HCT116 (cell line): ENCODE measurements around the gene TRAK1. TPM values are rescaled to one million over a fixed set of nuclear protein-coding genes. Genes with fewer than 3 reads are reported as not detected.

Experiments used
- ATAC-seq: fragments of 200-7000 bp; cut with Tn5 transposase; 2 replicates; pipeline ENCODE4 v1.9.1; 2020; ENCODE audit warnings: mild to moderate bottlenecking, moderate library complexity
- BruUV-seq: library from RNA; stranded (reverse); fragments of 400-500 nt; replicated peaks from 2 replicates; lab custom pipeline; 2021; lab: Mats Ljungman, UMichigan
- CTCF ChIA-PET: fragments of 300-600 bp; sonication (Branson Sonifier 250); formaldehyde crosslinking; loops from one replicate; lab custom pipeline; 2021; ENCODE audit warnings: antibody characterized with exemption; lab: Charles Lee
- POLR2A ChIA-PET: fragments of 300-600, 350-600 bp; sonication (Branson Sonifier 250); formaldehyde crosslinking; loops from one replicate; lab custom pipeline; 2021; ENCODE audit warnings: antibody characterized with exemption; lab: Charles Lee
- RAD21 ChIA-PET, 2 experiments: fragments of 300-600 bp; sonication (Branson Sonifier 250); formaldehyde crosslinking; loops; one replicate each; lab custom pipeline; 2023; ENCODE audit warnings: low total read pairs in 2 of 2; ENCODE audit not compliant: uncharacterized antibody in 2 of 2, unreplicated experiment in 2 of 2, low non-redundant PET in 1 of 2; lab: Charles Lee
- DNase-seq: peaks from one replicate; pipeline ENCODE4 v3.0.0-alpha.2; 2010; ENCODE audit warnings: low read depth, low spot score
- H2AFZ ChIP-seq: fragments of 200-600 bp; shearing (Covaris generic), sonication (generic); 2 replicates; pipeline ENCODE4 v1.6.1; 2017; ENCODE audit warnings: low read depth, mixed run types, mixed read lengths, antibody characterized with exemption, low read length; ENCODE audit not compliant: poor library complexity, severe bottlenecking
- H3K27ac ChIP-seq: 2 replicates; pipeline ENCODE4 v1.5.1; 2012; ENCODE audit warnings: low read depth, low read length
- H3K27me3 ChIP-seq: fragments of 200-600 bp; sonication (generic); 2 replicates; pipeline ENCODE4 v1.6.1; 2016; ENCODE audit warnings: mixed run types, low read length, mixed read lengths; ENCODE audit not compliant: insufficient read depth
- H3K36me3 ChIP-seq, 2 experiments: fragments of 200-500 bp in 1 of 2; fragments of 200-600 bp in 1 of 2; sonication (Bioruptor generic) in 1 of 2; sonication (generic) in 1 of 2; 2 replicates each; pipeline versions ENCODE4 v1.5.1 to v1.6.1; 2014 to 2016; ENCODE audit warnings: low read length in 2 of 2, inconsistent platforms in 1 of 2, mixed read lengths in 1 of 2, mixed run types in 1 of 2; ENCODE audit not compliant: insufficient read depth in 2 of 2, control insufficient read depth in 1 of 2
- H3K4me1 ChIP-seq, 2 experiments: fragments of 200-600 bp in 1 of 2; sonication (generic) in 1 of 2; 2 replicates each; pipeline versions ENCODE4 v1.5.1 to v1.6.1; 2012 to 2017; ENCODE audit warnings: low read length in 2 of 2, inconsistent platforms in 1 of 2, mild to moderate bottlenecking in 1 of 2, mixed read lengths in 1 of 2, mixed run types in 1 of 2, moderate library complexity in 1 of 2; ENCODE audit not compliant: insufficient read depth in 2 of 2, control insufficient read depth in 1 of 2
- H3K4me2 ChIP-seq: fragments of 200-600 bp; sonication (generic); 2 replicates; pipeline ENCODE4 v1.6.1; 2017; ENCODE audit warnings: mixed run types, low read length, mixed read lengths
- H3K4me3 ChIP-seq, 2 experiments: fragments of 200-600 bp in 1 of 2; sonication (generic) in 1 of 2; replicated peaks in 1 of 2; 2 replicates each; pipeline ENCODE4 v1.5.1; 2011 to 2016; ENCODE audit warnings: low read length in 2 of 2, control low read depth in 1 of 2, low read depth in 1 of 2, mild to moderate bottlenecking in 1 of 2, mixed read lengths in 1 of 2, mixed run types in 1 of 2
- H3K79me2 ChIP-seq: fragments of 200-600 bp; sonication (generic); 2 replicates; pipeline ENCODE4 v1.6.1; 2017; ENCODE audit warnings: mild to moderate bottlenecking, mixed run types, low read length, moderate library complexity, mixed read lengths; ENCODE audit not compliant: insufficient read depth
- H3K9ac ChIP-seq: fragments of 200-600 bp; sonication (generic); 2 replicates; pipeline ENCODE4 v1.6.1; 2016; ENCODE audit warnings: low read length, mixed read lengths
- H3K9me2 ChIP-seq: fragments of 200-600 bp; sonication (generic), shearing (Covaris generic); 2 replicates; pipeline ENCODE4 v1.6.1; 2017; ENCODE audit warnings: mixed run types, mild to moderate bottlenecking, moderate library complexity; ENCODE audit not compliant: insufficient read depth
- H3K9me3 ChIP-seq, 2 experiments: fragments of 200-500 bp in 1 of 2; fragments of 200-600 bp in 1 of 2; sonication (Bioruptor generic) in 1 of 2; sonication (generic) in 1 of 2; 2 replicates each; pipeline ENCODE4 v1.6.1; 2014 to 2017; ENCODE audit warnings: low read length in 2 of 2, mixed read lengths in 2 of 2, inconsistent platforms in 1 of 2, low read depth in 1 of 2, mild to moderate bottlenecking in 1 of 2, mixed run types in 1 of 2, moderate library complexity in 1 of 2; ENCODE audit not compliant: control insufficient read depth in 1 of 2, insufficient read depth in 1 of 2
- H4K20me1 ChIP-seq: fragments of 200-600 bp; sonication (generic), shearing (Covaris generic); 2 replicates; pipeline ENCODE4 v1.6.1; 2017; ENCODE audit warnings: mixed run types, mild to moderate bottlenecking, moderate library complexity; ENCODE audit not compliant: insufficient read depth
- CEBPB ChIP-seq: IDR thresholded peaks from 2 replicates; pipeline ENCODE4 v1.6.1; 2012; ENCODE audit warnings: low read depth
- POLR2A ChIP-seq: IDR thresholded peaks from 2 replicates; pipeline ENCODE4 v1.7.0; 2011; ENCODE audit warnings: borderline replicate concordance; ENCODE audit not compliant: insufficient read depth, insufficient read length; ENCODE audit errors: extremely low read depth
- POLR2AphosphoS5 ChIP-seq: IDR thresholded peaks from 2 replicates; pipeline ENCODE4 v1.6.1; 2011; ENCODE audit warnings: mild to moderate bottlenecking, low read depth, low read length, moderate library complexity
- SIN3A ChIP-seq: IDR thresholded peaks from 2 replicates; pipeline ENCODE4 v1.6.1; 2012; ENCODE audit warnings: low read depth
- SP1 ChIP-seq: IDR thresholded peaks from 2 replicates; pipeline ENCODE4 v1.6.1; 2012; ENCODE audit warnings: low read depth
- YY1 ChIP-seq: IDR thresholded peaks from 2 replicates; pipeline ENCODE4 v1.6.1; 2011; ENCODE audit warnings: low read length, low read depth, moderate library complexity, mild to moderate bottlenecking; ENCODE audit not compliant: insufficient replicate concordance; ENCODE audit errors: extremely low read depth
- ZNF274 ChIP-seq: fragments of 200-500 bp; sonication (Bioruptor generic); IDR thresholded peaks from 2 replicates; pipeline ENCODE4 v1.6.1; 2014; ENCODE audit warnings: mild to moderate bottlenecking, low read depth, low read length, inconsistent platforms
- intact Hi-C: fragments of 100-400 bp; cut with micrococcal nuclease; formaldehyde crosslinking; loops from 2 replicates; pipeline ENCODE4 v1.10.0; 2022
- total RNA-seq: library from RNA; stranded (reverse); gene quantifications from one replicate; pipeline ENCODE4 v1.2.1, GENCODE V29; 2021; ENCODE audit not compliant: unreplicated experiment
- TF ChIP-seq, protein P1 (sequence below): IDR thresholded peaks from 2 replicates; pipeline ENCODE4 v1.6.1; 2012
- TF ChIP-seq, protein P2 (sequence below), 3 experiments: fragments of 200-600 bp in 1 of 3; sonication (generic) in 1 of 3; IDR thresholded peaks in 2 of 3; conservative IDR thresholded peaks in 1 of 3; 2 replicates each; pipeline ENCODE4 v1.5.1; 2012 to 2017; ENCODE audit warnings: low read depth in 2 of 3, low read length in 2 of 3, antibody characterized with exemption in 1 of 3, borderline replicate concordance in 1 of 3, control low read depth in 1 of 3, mild to moderate bottlenecking in 1 of 3, mixed read lengths in 1 of 3, mixed run types in 1 of 3, moderate library complexity in 1 of 3; ENCODE audit not compliant: insufficient read depth in 1 of 3

TRAK1 gene
- total RNA-seq, 1 experiment from 2014 or later: 25.9 TPM

DNA sequence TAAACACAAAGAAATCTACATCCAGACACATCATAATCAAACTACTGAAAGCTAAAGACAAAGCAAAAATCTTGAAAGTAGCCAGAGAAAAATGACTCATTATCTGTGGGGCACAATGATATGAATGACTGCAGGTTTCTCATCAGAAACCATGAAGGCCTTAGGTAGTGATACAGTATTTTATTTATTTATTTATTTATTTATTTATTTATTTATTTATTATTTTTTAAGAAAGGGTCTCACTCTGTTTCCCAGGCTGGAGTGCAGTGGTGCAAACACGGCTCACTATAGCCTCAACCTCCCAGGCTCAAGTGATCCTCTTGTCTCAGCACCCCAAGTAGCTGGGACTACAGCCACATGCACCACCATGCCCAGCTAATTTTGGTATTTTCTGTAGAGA lies 159.6 kb downstream of the TRAK1 start:
- intact Hi-C loops: no loop called here
- no TSS peak for BruUV-seq
- H3K4me2 ChIP-seq: no peak overlapping the region
- peaks cover 8% of the 10 kb centered on the region; the same call in 1 of the 2 replicates for H3K27me3 ChIP-seq
- H3K27ac ChIP-seq: no peak overlapping the region
- no peaks in the 10 kb centered on the region for H4K20me1 ChIP-seq
- no peak for DNase-seq
- CTCF ChIA-PET: interaction anchor here (6.1 kb wide), 1 partner anchor 192 kb away, joined by 94 read pairs; no protein-coding TSS in a partner anchor
- H3K79me2 ChIP-seq: no peaks in the 10 kb centered on the region
- H3K9ac ChIP-seq: no peak overlapping the region
- H3K4me3 ChIP-seq: no peak overlapping the region
- POLR2A ChIA-PET: no interaction called here
- RAD21 ChIA-PET: no interaction called here
- ATAC-seq: no peak
- peaks cover 12 to 28% of the 10 kb centered on the region in 2 experiments for H3K4me1 ChIP-seq
- H3K9me2 ChIP-seq: no peaks in the 10 kb centered on the region
- no peaks in the 10 kb centered on the region for H3K36me3 ChIP-seq
- H2AFZ ChIP-seq: no peak overlapping the region
- TF ChIP-seq SIN3A (no peak), CEBPB (no peak)
- TF ChIP-seq, protein P1, sequence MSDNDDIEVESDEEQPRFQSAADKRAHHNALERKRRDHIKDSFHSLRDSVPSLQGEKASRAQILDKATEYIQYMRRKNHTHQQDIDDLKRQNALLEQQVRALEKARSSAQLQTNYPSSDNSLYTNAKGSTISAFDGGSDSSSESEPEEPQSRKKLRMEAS: no peak
- no peaks in the 10 kb centered on the region for H3K9me3 ChIP-seq

DNA sequence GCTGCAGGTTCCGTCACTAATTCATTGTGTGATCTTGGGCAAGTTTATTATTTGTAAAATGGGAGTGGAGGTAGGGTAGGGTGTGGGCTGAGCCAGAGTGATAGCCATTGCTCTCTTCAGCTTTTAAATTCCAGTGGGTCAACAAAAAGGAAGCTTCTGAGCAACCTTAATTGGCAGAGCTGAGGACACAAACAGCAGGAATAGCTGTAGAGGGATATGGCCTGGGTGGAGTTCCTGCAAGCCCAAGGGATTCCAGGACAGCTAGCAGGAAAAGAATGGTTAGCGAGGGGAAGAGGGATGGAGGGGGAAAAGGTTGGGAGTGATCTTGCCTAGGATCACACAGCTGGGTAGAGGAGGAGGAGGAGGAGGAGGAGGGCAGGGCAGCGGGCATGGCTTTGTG lies 163.4 kb downstream of the TRAK1 start:
- no peak overlapping the region for H3K27ac ChIP-seq
- ChIA-PET POLR2A (no interaction called here), CTCF (interaction anchor here (2.1 kb wide), 1 partner anchor 188 kb away, joined by 16 read pairs; no protein-coding TSS in a partner anchor), RAD21 (interaction anchor here in 1 of 2 experiments (1.0 kb wide), 1 partner anchor 189 kb away, joined by 3 read pairs; no protein-coding TSS in a partner anchor)
- intact Hi-C loops: no loop called here
- H3K4me3 ChIP-seq: no peak overlapping the region
- no peaks in the 10 kb centered on the region for H4K20me1 ChIP-seq
- no peak overlapping the region for H2AFZ ChIP-seq
- H3K9me2 ChIP-seq: no peaks in the 10 kb centered on the region
- no peaks in the 10 kb centered on the region for H3K36me3 ChIP-seq
- H3K4me1 ChIP-seq: peaks cover 24 to 42% of the 10 kb centered on the region in 2 experiments
- no peak overlapping the region for H3K9ac ChIP-seq
- H3K79me2 ChIP-seq: no peaks in the 10 kb centered on the region
- no peaks in the 10 kb centered on the region for H3K27me3 ChIP-seq
- ATAC-seq (no peak), DNase-seq (no peak)
- no peaks in the 10 kb centered on the region for H3K9me3 ChIP-seq
- BruUV-seq: no TSS peak
- peak overlapping the region; percentile 66; the same call in 1 of the 2 replicates for H3K4me2 ChIP-seq
- TF ChIP-seq POLR2A: no peak
- TF ChIP-seq SP1: no peak
- TF ChIP-seq, protein P2, sequence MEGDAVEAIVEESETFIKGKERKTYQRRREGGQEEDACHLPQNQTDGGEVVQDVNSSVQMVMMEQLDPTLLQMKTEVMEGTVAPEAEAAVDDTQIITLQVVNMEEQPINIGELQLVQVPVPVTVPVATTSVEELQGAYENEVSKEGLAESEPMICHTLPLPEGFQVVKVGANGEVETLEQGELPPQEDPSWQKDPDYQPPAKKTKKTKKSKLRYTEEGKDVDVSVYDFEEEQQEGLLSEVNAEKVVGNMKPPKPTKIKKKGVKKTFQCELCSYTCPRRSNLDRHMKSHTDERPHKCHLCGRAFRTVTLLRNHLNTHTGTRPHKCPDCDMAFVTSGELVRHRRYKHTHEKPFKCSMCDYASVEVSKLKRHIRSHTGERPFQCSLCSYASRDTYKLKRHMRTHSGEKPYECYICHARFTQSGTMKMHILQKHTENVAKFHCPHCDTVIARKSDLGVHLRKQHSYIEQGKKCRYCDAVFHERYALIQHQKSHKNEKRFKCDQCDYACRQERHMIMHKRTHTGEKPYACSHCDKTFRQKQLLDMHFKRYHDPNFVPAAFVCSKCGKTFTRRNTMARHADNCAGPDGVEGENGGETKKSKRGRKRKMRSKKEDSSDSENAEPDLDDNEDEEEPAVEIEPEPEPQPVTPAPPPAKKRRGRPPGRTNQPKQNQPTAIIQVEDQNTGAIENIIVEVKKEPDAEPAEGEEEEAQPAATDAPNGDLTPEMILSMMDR (IDR thresholded peaks at IDR 0.05 in 2 of 3, conservative IDR thresholded peaks at IDR 0.05 in 1 of 3; ENCODE audit: borderline replicate concordance in 1 of 3, insufficient read depth in 1 of 3, low read depth in 2 of 3, low read length in 2 of 3): no peak
- TF ChIP-seq POLR2AphosphoS5: no peak
- no peak for TF ChIP-seq YY1
- no peak for TF ChIP-seq ZNF274
